ENCODE measurements around the gene ZNF8.
"Not testable (repeated sequence)": the region's sequence is repeated elsewhere in the genome, so short reads cannot be mapped to it uniquely, and the experiment has no call there.

The ZNF8 gene

GRCh38 chr19:58305065-58305931, 26.5 kb downstream of the ZNF8 start, which contains the start of gene ERVK3-1:
Gene ERVK3-1 (plus strand): TSS chr19:58305377. CDS start chr19:58312169, 6,792 bp downstream.
- H3K4me3 ChIP-seq (replicated peaks in 1 of 2; ENCODE audit: low read depth in 2 of 2, low read length in 2 of 2): peak within 1 kb of the TSS; percentile 91 to 98
- peak; percentile 98 to 99 for DNase-seq (ENCODE audit: low read depth in 2 of 2)
- TF ChIP-seq CTCF (IDR thresholded peaks at IDR 0.05; ENCODE audit: low read depth, low read length): no peak

DNA sequence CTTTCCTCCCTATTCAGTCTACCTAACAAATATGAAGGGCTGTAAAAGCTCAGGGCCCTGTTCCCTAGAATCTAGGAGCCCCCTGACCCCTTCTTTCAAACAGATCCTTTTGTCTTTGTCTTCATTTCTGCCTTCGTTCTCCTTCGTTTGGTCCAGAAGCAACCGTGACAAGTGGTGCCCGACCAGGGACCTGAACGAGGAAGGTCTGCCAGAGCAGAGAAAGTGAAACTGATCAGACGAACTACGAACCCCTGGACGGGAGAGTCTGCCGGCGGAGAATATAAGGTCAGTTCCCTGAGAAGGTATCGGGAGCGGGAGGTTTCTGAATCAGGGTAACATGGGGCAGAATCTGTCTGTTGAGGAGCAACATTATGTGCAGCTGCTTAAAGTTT, 27.2 kb downstream of the ZNF8 start:
- peak in 1 of 2 donors; percentile 16 for DNase-seq (ENCODE audit: low read depth in 2 of 2)
- no peak for TF ChIP-seq CTCF (IDR thresholded peaks at IDR 0.05; ENCODE audit: low read depth, low read length)
- peak overlapping the region; percentile 91 to 98 for H3K4me3 ChIP-seq (replicated peaks in 1 of 2; ENCODE audit: low read depth in 2 of 2, low read length in 2 of 2)

GRCh38 chr19:58307736-58308135, 29.0 kb downstream of the ZNF8 start:
- DNase-seq (ENCODE audit: low read depth in 2 of 2): no peak
- no peak for TF ChIP-seq CTCF (IDR thresholded peaks at IDR 0.05; ENCODE audit: low read depth, low read length)
- H3K4me3 ChIP-seq (replicated peaks in 1 of 2; ENCODE audit: low read depth in 2 of 2, low read length in 2 of 2): no peak overlapping the region

DNA sequence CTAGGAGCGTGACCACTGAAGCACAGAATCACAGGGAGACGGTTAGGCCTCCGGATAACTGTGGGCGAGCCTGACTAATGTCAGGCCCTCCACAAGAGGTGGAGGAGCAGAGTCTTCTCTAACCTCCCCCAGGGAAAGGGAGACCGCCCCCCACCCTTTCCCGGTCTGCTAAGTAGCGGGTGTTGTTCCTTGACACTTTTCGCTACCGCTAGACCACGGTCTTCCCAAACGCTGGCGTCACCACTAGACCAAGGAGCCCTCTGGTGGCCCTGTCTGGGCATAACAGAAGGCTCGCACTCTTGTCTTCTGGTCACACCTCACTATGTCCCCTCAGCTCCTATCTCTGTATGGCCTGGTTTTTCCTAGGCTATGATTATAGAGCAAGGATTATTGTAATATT, 31.9 kb downstream of the ZNF8 start:
- peak; percentile 31 to 45 for DNase-seq (ENCODE audit: low read depth in 2 of 2)
- H3K4me3 ChIP-seq (replicated peaks in 1 of 2; ENCODE audit: low read depth in 2 of 2, low read length in 2 of 2): not testable (repeated sequence)
- TF ChIP-seq CTCF (IDR thresholded peaks at IDR 0.05; ENCODE audit: low read depth, low read length): peak; percentile 29

- no peak for TF ChIP-seq CTCF (IDR thresholded peaks at IDR 0.05; ENCODE audit: low read depth, low read length)
- no peak for DNase-seq (ENCODE audit: low read depth in 2 of 2)
- H3K4me3 ChIP-seq (replicated peaks in 1 of 2; ENCODE audit: low read depth in 2 of 2, low read length in 2 of 2): no peak overlapping the region
Measured at GRCh38 chr19:58311345-58311865, 32.6 kb downstream of the ZNF8 start.

DNA sequence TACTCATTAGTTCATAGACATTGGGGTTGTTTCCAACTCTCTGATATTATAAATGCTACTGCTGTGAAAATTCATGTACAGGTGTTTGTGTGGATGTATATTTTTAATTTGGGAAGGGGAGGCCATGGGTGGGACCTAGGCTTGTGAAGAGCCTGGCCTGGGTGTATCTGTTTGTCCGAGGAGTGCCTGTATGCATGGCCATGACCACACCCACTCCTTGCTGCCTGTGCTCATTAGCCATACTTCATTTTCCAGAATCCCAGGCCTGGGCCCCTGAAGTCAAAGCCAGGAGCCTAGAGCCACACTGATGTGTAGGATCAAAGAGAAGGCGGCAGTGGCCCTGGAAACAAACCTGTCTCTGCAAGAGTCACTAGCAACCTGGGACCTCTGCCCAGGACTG, 36.8 kb downstream of the ZNF8 start:
- no peak for TF ChIP-seq CTCF (IDR thresholded peaks at IDR 0.05; ENCODE audit: low read depth, low read length)
- no peak overlapping the region for H3K4me3 ChIP-seq (replicated peaks in 1 of 2; ENCODE audit: low read depth in 2 of 2, low read length in 2 of 2)
- no peak for DNase-seq (ENCODE audit: low read depth in 2 of 2)
